ENCODE results near the gene STX18.

GRCh38 chr4:4477796-4478195 lies 64.1 kb downstream of the STX18 start:
- no peak for TF ChIP-seq CTCF (IDR thresholded peaks at IDR 0.05)
- TF ChIP-seq POLR2A (IDR thresholded peaks at IDR 0.05), result no peak
- TF ChIP-seq POLR2AphosphoS5 (IDR thresholded peaks at IDR 0.05), result no peak

Data from prostate gland (tissue), 2 donors.